SK-N-SH (cell line): ENCODE results near the gene ARMC9. TPM values are rescaled to one million over a fixed set of nuclear protein-coding genes. Genes with fewer than 3 reads are reported as not detected.

Source experiments
- CTCF ChIA-PET: fragments of 300-600, 350-600 bp; formaldehyde crosslinking; extraction: SDS; loops from one replicate; lab custom pipeline; 2021; lab: Yijun Ruan, JAX
- POLR2A ChIA-PET: fragments of 350-600 bp; sonication (Branson Sonifier 250); formaldehyde crosslinking; extraction: SDS; loops from one replicate; lab custom pipeline; 2020; ENCODE audit warnings: antibody characterized with exemption, inconsistent platforms; lab: Yijun Ruan, JAX
- DNase-seq: peaks from one replicate; pipeline ENCODE4 v3.0.0; 2012
- H2AFZ ChIP-seq: fragments of 200-600 bp; sonication (generic); 2 replicates; pipeline ENCODE4 v1.8.1; 2016; ENCODE audit warnings: antibody characterized with exemption, mild to moderate bottlenecking, low read depth
- H3F3A ChIP-seq: fragments of 200-600 bp; sonication (generic); replicated peaks from 2 replicates; pipeline ENCODE3; 2016; ENCODE audit warnings: antibody characterized with exemption, mild to moderate bottlenecking; ENCODE audit not compliant: insufficient read depth
- H3K27ac ChIP-seq, 2 experiments: fragments of 200-500 bp in 1 of 2; fragments of 200-600 bp in 1 of 2; sonication (Bioruptor generic) in 1 of 2; sonication (generic), shearing (Covaris generic) in 1 of 2; 2 replicates each; pipeline versions ENCODE4 v1.5.1 to v1.6.1; 2014 to 2016; ENCODE audit warnings: low read depth in 2 of 2, inconsistent platforms in 1 of 2, low read length in 1 of 2, mild to moderate bottlenecking in 1 of 2, mixed read lengths in 1 of 2
- H3K27me3 ChIP-seq: fragments of 200-600 bp; sonication (generic), shearing (Covaris generic); 2 replicates; pipeline ENCODE4 v1.6.1; 2016; ENCODE audit warnings: mixed run types; ENCODE audit not compliant: insufficient read depth
- H3K36me3 ChIP-seq, 2 experiments: fragments of 200-500 bp in 1 of 2; fragments of 200-600 bp in 1 of 2; sonication (Bioruptor generic) in 1 of 2; sonication (generic) in 1 of 2; replicated peaks in 1 of 2; 2 replicates each; pipeline versions ENCODE3 to v1.5.1; 2014 to 2016; ENCODE audit warnings: low read length in 1 of 2, mild to moderate bottlenecking in 1 of 2; ENCODE audit not compliant: insufficient read depth in 2 of 2, control insufficient read depth in 1 of 2
- H3K4me1 ChIP-seq, 2 experiments: fragments of 200-500 bp in 1 of 2; fragments of 200-600 bp in 1 of 2; sonication (Bioruptor generic) in 1 of 2; sonication (generic), shearing (Covaris generic) in 1 of 2; 2 replicates each; pipeline versions ENCODE4 v1.5.1 to v1.6.1; 2014 to 2016; ENCODE audit warnings: low read depth in 1 of 2, low read length in 1 of 2, mixed run types in 1 of 2; ENCODE audit not compliant: insufficient read depth in 2 of 2, control insufficient read depth in 1 of 2
- H3K4me2 ChIP-seq: fragments of 200-600 bp; sonication (generic), shearing (Covaris generic); 2 replicates; pipeline ENCODE4 v1.6.1; 2017; ENCODE audit warnings: mixed run types
- H3K4me3 ChIP-seq, 2 experiments: fragments of 200-500 bp in 1 of 2; fragments of 200-600 bp in 1 of 2; sonication (Bioruptor generic) in 1 of 2; sonication (generic), shearing (Covaris generic) in 1 of 2; 2 replicates each; pipeline versions ENCODE4 v1.5.1 to v1.8.1; 2014 to 2016; ENCODE audit warnings: low read depth in 2 of 2, inconsistent platforms in 1 of 2, low read length in 1 of 2, mild to moderate bottlenecking in 1 of 2, mixed read lengths in 1 of 2, moderate library complexity in 1 of 2
- H3K79me2 ChIP-seq: fragments of 200-600 bp; sonication (generic); 2 replicates; pipeline ENCODE4 v1.8.1; 2017; ENCODE audit warnings: mild to moderate bottlenecking; ENCODE audit not compliant: insufficient read depth
- H3K9ac ChIP-seq: fragments of 200-600 bp; sonication (generic); 2 replicates; pipeline ENCODE4 v1.6.1; 2017; ENCODE audit warnings: mixed run types
- H3K9me2 ChIP-seq: fragments of 200-600 bp; sonication (generic); 2 replicates; pipeline ENCODE4 v1.6.1; 2017; ENCODE audit warnings: mixed run types
- H3K9me3 ChIP-seq: fragments of 200-600 bp; sonication (generic); 2 replicates; pipeline ENCODE4 v1.6.1; 2017; ENCODE audit warnings: mixed run types, mild to moderate bottlenecking, moderate library complexity
- H4K20me1 ChIP-seq: fragments of 200-600 bp; sonication (generic); 2 replicates; pipeline ENCODE4 v1.6.1; 2017; ENCODE audit warnings: mild to moderate bottlenecking, mixed run types; ENCODE audit not compliant: insufficient read depth
- CTCF ChIP-seq: fragments of 200-600 bp; sonication (generic); IDR thresholded peaks from 2 replicates; pipeline ENCODE4 v1.6.1; 2017; ENCODE audit warnings: antibody characterized with exemption, mild to moderate bottlenecking, moderate library complexity
- GABPA ChIP-seq: IDR thresholded peaks from 2 replicates; pipeline ENCODE4 v1.4.0; 2012; ENCODE audit warnings: low read depth, mild to moderate bottlenecking
- IRF3 ChIP-seq: fragments of 150-350 bp; IDR thresholded peaks from 2 replicates; pipeline ENCODE4 v1.6.1; 2016; ENCODE audit warnings: mild to moderate bottlenecking, low read depth, low read length
- MAX ChIP-seq: IDR thresholded peaks from 2 replicates; pipeline ENCODE4 v1.4.0; 2012; ENCODE audit warnings: low read depth
- MEF2A ChIP-seq: IDR thresholded peaks from 2 replicates; pipeline ENCODE4 v1.4.0; 2012; ENCODE audit warnings: low read depth, borderline replicate concordance
- MXI1 ChIP-seq: IDR thresholded peaks from 2 replicates; pipeline ENCODE4 v1.6.1; 2012; ENCODE audit warnings: mild to moderate bottlenecking, low read depth, low read length, improper control_type of control experiment
- RAD21 ChIP-seq: IDR thresholded peaks from 2 replicates; pipeline ENCODE4 v1.6.1; 2012; ENCODE audit warnings: mild to moderate bottlenecking, low read length
- RFX5 ChIP-seq: IDR thresholded peaks from 2 replicates; pipeline ENCODE4 v1.6.1; 2012; ENCODE audit warnings: mild to moderate bottlenecking, improper control_type of control experiment, low read length
- SIN3A ChIP-seq: IDR thresholded peaks from 2 replicates; pipeline ENCODE4 v1.6.1; 2012; ENCODE audit warnings: low read depth, mild to moderate bottlenecking, low read length, moderate library complexity, borderline replicate concordance
- TAF1 ChIP-seq: IDR thresholded peaks from 2 replicates; pipeline ENCODE4 v1.6.1; 2012; ENCODE audit warnings: low read depth, mild to moderate bottlenecking, low read length, moderate library complexity, borderline replicate concordance
- TEAD4 ChIP-seq: IDR thresholded peaks from 2 replicates; pipeline ENCODE4 v1.4.0; 2012; ENCODE audit warnings: mild to moderate bottlenecking, borderline replicate concordance; ENCODE audit not compliant: insufficient read depth
- ZBTB33 ChIP-seq: IDR thresholded peaks from 2 replicates; pipeline ENCODE4 v1.4.0; 2012; ENCODE audit warnings: low read depth, borderline replicate concordance
- WGBS: methylation state at CpG from one replicate; pipeline ENCODE4 v1.1.6; 2017; ENCODE audit warnings: low lambda C conversion rate; 5-methylcytosine and 5-hydroxymethylcytosine counted together
- polyA plus RNA-seq, 3 experiments: library from polyadenylated mRNA; depleted of rRNA; stranded (reverse); fragments of >200 nt; gene quantifications; 2 replicates each; pipeline ENCODE4 v1.2.3, GENCODE V29; 2012

The ARMC9 gene
- polyA plus RNA-seq, 1 of the 3 experiments (the other 2 are of a cell fraction), result 25.3 TPM

- WGBS, result 84% methylated on average over 6 of the region's 8 CpGs
- H3K4me2 ChIP-seq, result no peak overlapping the region
- H3K9me3 ChIP-seq, result no peaks in the 10 kb centered on the region
- H4K20me1 ChIP-seq, result no peaks in the 10 kb centered on the region
- H2AFZ ChIP-seq, result no peak overlapping the region
- no peaks in the 10 kb centered on the region for H3K9me2 ChIP-seq
- no peaks in the 10 kb centered on the region for H3F3A ChIP-seq
- H3K9ac ChIP-seq, result no peak overlapping the region
- H3K4me3 ChIP-seq, result no peak overlapping the region
- TF ChIP-seq MAX (no peak), CTCF (no peak), TAF1 (no peak), GABPA (no peak), MEF2A (no peak), IRF3 (no peak), MXI1 (no peak), TEAD4 (no peak), RAD21 (no peak), ZBTB33 (no peak), RFX5 (no peak), SIN3A (no peak)
- TF ChIP-seq, all 33 proteins: peak for 0
- no peaks in the 10 kb centered on the region for H3K36me3 ChIP-seq
- no peak overlapping the region for H3K27ac ChIP-seq
- no peak for DNase-seq
- CTCF ChIA-PET, result interaction anchor here (0.6 to 3.5 kb wide), 4 partner anchors 10 to 212 kb away, joined by 3 to 14 read pairs (median 3); no protein-coding TSS in a partner anchor
- H3K4me1 ChIP-seq, result peaks cover 6 to 36% of the 10 kb centered on the region in 2 experiments; a peak in 2 of 4 replicates
- no peaks in the 10 kb centered on the region for H3K27me3 ChIP-seq
- H3K79me2 ChIP-seq, result no peaks in the 10 kb centered on the region
- POLR2A ChIA-PET, result no interaction called here
Observed at GRCh38 chr2:231390667-231391066, 192.2 kb downstream of the ARMC9 start.
